Measurements from ENCODE around the gene TBX18. TPM values are rescaled to one million over a fixed set of nuclear protein-coding genes. Genes with fewer than 3 reads are reported as not detected.
A peak's percentile ranks its signal among the peaks of the same experiment; 100 is the strongest.

The TBX18 gene
- total RNA-seq, 4 donors from 2014 or later, result 0.15 to 4.4 (median 1.9) TPM

- H3K4me3 ChIP-seq, result no peak overlapping the region
- peaks cover 0 to 4% (median 0%) of the 10 kb centered on the region in 3 donors for H3K4me1 ChIP-seq
- no peaks in the 10 kb centered on the region for H3K36me3 ChIP-seq
- no peaks in the 10 kb centered on the region for H3K27me3 ChIP-seq
- no peaks in the 10 kb centered on the region for H3K9me3 ChIP-seq
- TF ChIP-seq CTCF (IDR thresholded peaks at IDR 0.05) (no peak), POLR2A (IDR thresholded peaks at IDR 0.05) (no peak)
- H3K27ac ChIP-seq, result peak overlapping the region in 1 of 4 donors; percentile 22
- intact Hi-C loops (cut with DNase I), result no loop called here
- 29 to 42% methylated on average over 4 of the region's 4 CpGs for WGBS, 2 donors
- DNase-seq, result no peak
These were observed 123.3 kb downstream of the TBX18 start for GRCh38 chr6:84641076-84641475.

GRCh38 chr6:84639396-84639795 lies 125.0 kb downstream of the TBX18 start:
- no peaks in the 10 kb centered on the region for H3K36me3 ChIP-seq
- H3K4me3 ChIP-seq, result no peak overlapping the region
- no peaks in the 10 kb centered on the region for H3K27me3 ChIP-seq
- no peak for DNase-seq
- no peak for TF ChIP-seq CTCF (IDR thresholded peaks at IDR 0.05)
- TF ChIP-seq POLR2A (IDR thresholded peaks at IDR 0.05), result no peak
- H3K4me1 ChIP-seq, result peaks cover 0 to 4% (median 0%) of the 10 kb centered on the region in 3 donors
- intact Hi-C loops (cut with DNase I), result no loop called here
- no peaks in the 10 kb centered on the region for H3K9me3 ChIP-seq
- 46 to 56% methylated on average over 3 of the region's 3 CpGs for WGBS, 2 donors
- no peak overlapping the region for H3K27ac ChIP-seq

GRCh38 chr6:84638286-84638685 lies 126.1 kb downstream of the TBX18 start:
- H3K4me1 ChIP-seq, result peaks cover 0 to 4% (median 0%) of the 10 kb centered on the region in 3 donors
- intact Hi-C loops (cut with DNase I), result no loop called here
- no peak for DNase-seq
- H3K9me3 ChIP-seq, result no peaks in the 10 kb centered on the region
- no peaks in the 10 kb centered on the region for H3K36me3 ChIP-seq
- H3K27ac ChIP-seq, result no peak overlapping the region
- TF ChIP-seq CTCF (IDR thresholded peaks at IDR 0.05) (no peak), POLR2A (IDR thresholded peaks at IDR 0.05) (no peak)
- no peak overlapping the region for H3K4me3 ChIP-seq
- 44 to 61% methylated on average over 3 of the region's 3 CpGs for WGBS, 2 donors
- no peaks in the 10 kb centered on the region for H3K27me3 ChIP-seq

Small RNA genes lying within 50 kb of the gene (small RNA-seq; reads per million reads assigned to genes)
- gene AL590143.1, result 0 reads per million in 4 donors
